Spinal cord (tissue), 10 donors: ENCODE measurements around the gene PRRX1. TPM values are rescaled to one million over a fixed set of nuclear protein-coding genes. Genes with fewer than 3 reads are reported as not detected.

ENCODE experiments used
- DNase-seq, 6 donors: peaks; one replicate each; pipeline versions ENCODE4 v3.0.0 to v3.0.0-alpha.2; 2013 to 2015; ENCODE audit warnings: low spot score in 6 of 6, low read depth in 4 of 6
- H3K27ac ChIP-seq: one replicate; pipeline ENCODE4 v1.5.1; 2013; ENCODE audit warnings: low read depth, low read length, control low read depth
- H3K27me3 ChIP-seq: one replicate; pipeline ENCODE4 v1.6.1; 2013; ENCODE audit warnings: low read length; ENCODE audit not compliant: control insufficient read depth, insufficient read depth
- H3K36me3 ChIP-seq: one replicate; pipeline ENCODE4 v1.6.1; 2013; ENCODE audit warnings: low read length; ENCODE audit not compliant: control insufficient read depth, insufficient read depth
- H3K4me1 ChIP-seq: one replicate; pipeline ENCODE4 v1.6.1; 2013; ENCODE audit warnings: low read length; ENCODE audit not compliant: control insufficient read depth, insufficient read depth
- H3K4me3 ChIP-seq: one replicate; pipeline ENCODE4 v1.5.1; 2013; ENCODE audit warnings: low read depth, low read length, control low read depth
- H3K9me3 ChIP-seq: one replicate; pipeline ENCODE4 v1.6.1; 2013; ENCODE audit warnings: low read length; ENCODE audit not compliant: control insufficient read depth, insufficient read depth
- WGBS: methylation state at CpG from one replicate; pipeline ENCODE4 v1.1.5; 2013; ENCODE audit warnings: missing lambda C conversion rate; ENCODE audit not compliant: insufficient coverage; 5-methylcytosine and 5-hydroxymethylcytosine counted together
- polyA plus RNA-seq, 2 donors: library from polyadenylated mRNA; unstranded; fragments of 120-200 nt; gene quantifications; one replicate each; pipeline ENCODE4 v1.2.1, GENCODE V29; 2013; ENCODE audit not compliant: insufficient read length in 2 of 2
- total RNA-seq, 2 donors: library from RNA; depleted of rRNA in 1 of 2; stranded (reverse); fragments of 120-200 nt in 1 of 2; fragments of >200 nt in 1 of 2; gene quantifications; one replicate each; pipeline versions ENCODE4 v1.2.3 to v1.2.4, GENCODE V29; 2013 to 2014
- donor health status: healthy.

PRRX1 gene
- total and polyA plus RNA-seq, 4 donors: 4.5 to 73.7 (median 36.3) TPM

DNA sequence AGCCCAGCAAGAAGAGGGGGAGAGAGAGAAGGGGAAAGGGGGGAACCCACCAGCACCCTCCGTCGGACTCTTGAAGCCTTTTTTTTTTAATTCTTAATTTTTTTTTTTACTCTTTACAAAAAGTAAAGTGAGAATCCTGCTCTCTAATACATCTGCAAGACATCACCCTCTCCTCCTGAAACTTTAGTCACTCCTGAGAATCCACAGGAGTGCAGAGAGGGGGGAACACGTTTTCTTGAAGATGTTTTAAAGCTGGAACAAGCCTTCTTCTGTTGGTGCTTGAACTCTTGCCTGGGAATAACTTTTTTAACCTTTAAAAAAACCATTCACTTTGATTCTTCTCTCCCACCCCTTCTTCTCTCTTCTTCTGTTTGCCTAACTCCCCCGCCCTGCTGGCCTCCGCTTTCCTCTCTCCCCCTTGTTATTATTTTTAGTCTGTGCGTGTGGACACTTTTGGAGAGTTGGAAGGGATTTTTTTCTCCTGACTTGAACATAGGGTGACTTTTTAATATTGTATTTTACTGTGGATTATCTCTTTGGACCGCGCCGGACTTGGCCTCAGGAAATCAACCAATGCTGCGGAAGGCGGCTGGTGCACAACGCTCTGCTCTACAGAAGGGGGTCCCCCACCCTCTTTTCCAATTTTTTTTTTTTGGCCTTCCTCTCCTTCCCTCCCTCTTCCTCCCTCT is 383 bp upstream of the PRRX1 start:
- peak overlapping the region; percentile 62 for H3K27ac ChIP-seq
- no peaks in the 10 kb centered on the region for H3K36me3 ChIP-seq
- DNase-seq: peak in 1 of 6 donors; percentile 43
- no peaks in the 10 kb centered on the region for H3K9me3 ChIP-seq
- 0% methylated on average over 1 of the region's 12 CpGs for whole genome bisulfite sequencing
- peaks cover 99% of the 10 kb centered on the region for H3K27me3 ChIP-seq
- H3K4me1 ChIP-seq: peaks cover 58% of the 10 kb centered on the region
- H3K4me3 ChIP-seq: peak overlapping the region; percentile 66

DNA sequence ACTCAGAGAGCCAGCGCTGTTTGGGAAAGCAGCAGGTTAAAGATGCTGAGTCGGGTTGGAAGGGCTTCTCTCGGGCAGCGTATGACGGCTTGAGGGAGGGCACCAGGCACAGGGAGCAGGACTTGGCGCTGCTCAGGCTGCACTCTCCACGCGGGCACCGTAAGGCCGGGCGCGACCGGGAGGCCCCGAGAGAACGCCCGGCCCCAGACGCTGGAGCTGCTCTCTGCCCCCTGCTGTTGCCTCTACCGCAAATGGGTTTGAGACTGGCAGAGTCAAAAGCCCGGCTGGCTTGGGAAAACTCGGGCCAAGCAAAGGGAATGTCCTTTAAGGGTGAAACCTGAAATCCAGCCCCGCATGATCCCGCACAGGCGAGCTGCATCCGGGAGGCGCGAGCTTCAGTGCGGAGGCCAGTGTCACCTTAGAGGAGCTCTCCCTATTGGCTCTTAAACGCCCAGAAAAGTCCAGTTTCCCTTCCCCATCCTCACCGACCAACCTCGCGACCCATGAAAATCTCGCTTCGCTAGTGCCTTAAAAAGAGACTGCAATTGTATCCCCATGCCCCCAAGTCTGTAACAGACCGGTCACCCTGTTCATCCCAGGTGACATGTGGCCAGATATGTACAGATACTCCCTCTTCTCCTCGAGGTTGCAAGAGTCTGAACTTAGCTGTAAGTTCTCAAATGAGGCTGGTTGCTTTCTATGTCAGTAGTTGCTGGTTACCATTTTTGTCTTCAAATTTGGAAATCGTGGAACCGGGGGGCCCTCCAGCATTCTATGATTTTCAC is 1.1 kb downstream of the PRRX1 start:
- Histone ChIP-seq H3K36me3 (no peaks in the 10 kb centered on the region), H3K27ac (peak overlapping the region; percentile 82), H3K4me3 (peak overlapping the region; percentile 66), H3K4me1 (peaks cover 58% of the 10 kb centered on the region), H3K9me3 (no peaks in the 10 kb centered on the region), H3K27me3 (peaks cover 100% of the 10 kb centered on the region)
- 7% methylated on average over 36 of the region's 37 CpGs for WGBS
- DNase-seq: peak in 1 of 6 donors; percentile 49

DNA sequence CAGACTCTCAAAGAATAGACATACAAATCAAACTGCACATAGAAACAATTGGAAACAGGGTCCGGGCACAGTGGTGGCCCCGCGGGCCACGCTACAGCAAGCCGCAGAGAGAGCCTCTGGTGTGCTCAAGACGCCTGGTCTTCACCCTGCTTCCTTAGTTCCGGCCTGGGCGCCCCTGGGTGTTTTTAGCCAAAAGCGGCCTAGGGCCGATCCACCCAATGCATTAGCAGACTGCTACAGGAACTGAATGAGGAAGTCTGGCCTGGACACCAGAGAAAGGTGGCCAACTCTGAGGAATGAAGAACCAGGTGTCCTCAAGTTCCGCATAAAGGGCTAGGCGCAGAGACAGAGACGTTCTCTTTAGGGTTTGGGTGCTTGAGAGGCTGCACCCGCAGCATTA is 1.7 kb downstream of the PRRX1 start:
- H3K9me3 ChIP-seq: no peaks in the 10 kb centered on the region
- peak overlapping the region; percentile 82 for H3K27ac ChIP-seq
- peaks cover 100% of the 10 kb centered on the region for H3K27me3 ChIP-seq
- DNase-seq: peak in 2 of 6 donors; percentile 6 to 16
- H3K4me1 ChIP-seq: peaks cover 52% of the 10 kb centered on the region
- 36% methylated on average over 14 of the region's 14 CpGs for WGBS
- H3K36me3 ChIP-seq: no peaks in the 10 kb centered on the region
- peak overlapping the region; percentile 66 for H3K4me3 ChIP-seq

DNA sequence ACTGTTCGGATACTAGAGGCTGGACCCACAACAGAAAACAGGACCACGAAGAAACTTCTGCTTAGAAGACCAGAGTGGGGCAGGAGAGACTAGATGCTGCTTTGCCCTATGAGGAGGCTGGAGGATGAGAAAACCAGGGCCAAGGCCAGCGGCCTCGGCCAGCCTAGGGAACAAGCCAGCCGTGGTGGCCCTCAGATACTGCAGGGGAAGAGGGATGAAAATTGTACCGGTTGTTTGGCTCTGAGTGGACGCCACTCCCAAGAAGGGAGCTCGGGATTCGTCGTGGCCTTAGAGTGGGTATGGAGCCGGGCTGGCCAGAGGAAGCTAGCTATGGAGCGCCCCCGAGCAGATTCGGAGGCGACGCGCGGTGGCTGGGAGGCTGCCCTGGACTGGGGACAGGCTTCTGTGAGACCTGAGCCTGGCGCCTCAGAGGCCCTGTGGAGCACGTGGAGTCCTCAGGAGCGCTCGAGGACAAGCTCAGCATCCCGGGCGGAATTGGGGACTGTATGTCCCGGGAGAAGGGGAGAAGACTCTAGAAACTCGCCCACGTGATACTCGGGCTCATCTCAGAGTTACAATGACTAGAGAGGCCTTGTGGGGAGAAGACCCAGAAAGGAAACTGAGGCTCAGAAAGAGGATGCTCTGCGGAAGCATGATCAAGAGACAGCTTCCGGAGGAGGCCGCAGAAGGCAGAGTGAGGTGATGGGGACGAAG is 2.8 kb downstream of the PRRX1 start:
- Histone ChIP-seq H3K9me3 (no peaks in the 10 kb centered on the region), H3K36me3 (no peaks in the 10 kb centered on the region), H3K27ac (peak overlapping the region; percentile 52), H3K27me3 (peaks cover 100% of the 10 kb centered on the region), H3K4me1 (peaks cover 45% of the 10 kb centered on the region), H3K4me3 (peak overlapping the region; percentile 4)
- peak in 1 of 6 donors; percentile 11 for DNase-seq
- 24% methylated on average over 29 of the region's 32 CpGs for WGBS

DNA sequence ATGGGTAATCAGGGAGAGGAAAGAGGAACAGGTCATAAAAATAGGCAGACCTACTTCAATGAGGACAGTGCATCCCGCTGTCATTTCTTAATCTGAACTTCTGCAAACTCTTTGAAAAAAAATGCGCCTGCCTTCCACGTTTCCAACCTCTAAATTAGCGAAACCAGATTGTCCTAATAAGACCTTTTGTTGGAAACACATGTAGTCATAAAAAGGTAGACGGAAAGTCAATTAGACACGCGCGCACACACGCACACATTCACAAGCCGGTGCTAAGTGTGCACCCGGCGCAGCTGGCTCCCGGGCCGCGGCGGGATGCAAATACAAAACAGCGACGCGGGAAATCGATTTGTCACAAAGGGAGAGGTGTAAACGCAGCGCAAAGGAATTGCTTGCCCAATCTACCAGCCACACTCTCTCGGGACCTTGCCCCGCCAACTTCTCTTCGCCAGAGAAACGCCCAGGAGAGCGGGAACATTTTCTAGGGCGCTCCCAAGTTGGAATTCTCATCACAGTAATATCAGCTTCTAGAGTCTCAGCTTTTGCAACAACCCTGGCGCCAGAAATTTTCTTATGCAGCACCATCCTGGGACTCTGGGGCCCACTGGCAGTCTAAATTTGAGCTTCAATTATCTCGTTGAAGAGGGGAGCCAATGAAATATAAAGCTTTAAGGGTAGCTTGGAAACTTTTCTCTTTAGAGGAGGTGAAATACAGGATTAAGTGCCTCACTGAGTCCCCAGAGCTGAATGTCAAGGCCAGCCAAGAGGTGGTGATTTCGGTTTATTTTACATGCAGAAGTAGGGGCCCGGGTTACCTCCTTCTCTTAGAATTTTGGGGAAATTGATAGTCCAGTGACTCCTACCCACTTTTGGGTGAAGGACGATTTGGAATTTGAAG is 4.5 kb downstream of the PRRX1 start:
- Histone ChIP-seq H3K4me3 (peak overlapping the region; percentile 2), H3K36me3 (no peaks in the 10 kb centered on the region), H3K27me3 (peaks cover 98% of the 10 kb centered on the region), H3K4me1 (peaks cover 37% of the 10 kb centered on the region), H3K9me3 (no peaks in the 10 kb centered on the region), H3K27ac (peak overlapping the region; percentile 40)
- peak in 2 of 6 donors; percentile 40 to 49 for DNase-seq
- 7% methylated on average over 27 of the region's 33 CpGs for WGBS

DNA sequence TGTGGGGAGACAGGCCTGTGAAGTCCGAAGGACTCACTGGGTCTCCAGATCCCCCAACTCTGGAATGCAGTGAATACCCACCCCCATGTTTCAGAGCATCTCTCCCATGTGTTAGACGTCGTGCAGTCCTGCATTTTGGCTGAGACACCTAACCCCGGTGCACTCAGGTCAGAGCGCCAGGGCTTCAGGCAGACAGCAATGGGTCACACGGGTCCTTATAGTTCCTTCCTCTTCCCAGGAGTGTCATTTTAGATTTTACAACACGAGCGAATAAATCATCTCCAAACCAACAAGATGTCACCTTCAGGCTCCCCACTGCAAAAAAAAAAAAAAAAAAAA is 5.1 kb downstream of the PRRX1 start:
- DNase-seq: no peak
- no peaks in the 10 kb centered on the region for H3K36me3 ChIP-seq
- H3K9me3 ChIP-seq: no peaks in the 10 kb centered on the region
- no peak overlapping the region for H3K4me3 ChIP-seq
- peaks cover 32% of the 10 kb centered on the region for H3K4me1 ChIP-seq
- peak overlapping the region; percentile 40 for H3K27ac ChIP-seq
- WGBS: 21% methylated on average over 6 of the region's 8 CpGs
- H3K27me3 ChIP-seq: peaks cover 97% of the 10 kb centered on the region

DNA sequence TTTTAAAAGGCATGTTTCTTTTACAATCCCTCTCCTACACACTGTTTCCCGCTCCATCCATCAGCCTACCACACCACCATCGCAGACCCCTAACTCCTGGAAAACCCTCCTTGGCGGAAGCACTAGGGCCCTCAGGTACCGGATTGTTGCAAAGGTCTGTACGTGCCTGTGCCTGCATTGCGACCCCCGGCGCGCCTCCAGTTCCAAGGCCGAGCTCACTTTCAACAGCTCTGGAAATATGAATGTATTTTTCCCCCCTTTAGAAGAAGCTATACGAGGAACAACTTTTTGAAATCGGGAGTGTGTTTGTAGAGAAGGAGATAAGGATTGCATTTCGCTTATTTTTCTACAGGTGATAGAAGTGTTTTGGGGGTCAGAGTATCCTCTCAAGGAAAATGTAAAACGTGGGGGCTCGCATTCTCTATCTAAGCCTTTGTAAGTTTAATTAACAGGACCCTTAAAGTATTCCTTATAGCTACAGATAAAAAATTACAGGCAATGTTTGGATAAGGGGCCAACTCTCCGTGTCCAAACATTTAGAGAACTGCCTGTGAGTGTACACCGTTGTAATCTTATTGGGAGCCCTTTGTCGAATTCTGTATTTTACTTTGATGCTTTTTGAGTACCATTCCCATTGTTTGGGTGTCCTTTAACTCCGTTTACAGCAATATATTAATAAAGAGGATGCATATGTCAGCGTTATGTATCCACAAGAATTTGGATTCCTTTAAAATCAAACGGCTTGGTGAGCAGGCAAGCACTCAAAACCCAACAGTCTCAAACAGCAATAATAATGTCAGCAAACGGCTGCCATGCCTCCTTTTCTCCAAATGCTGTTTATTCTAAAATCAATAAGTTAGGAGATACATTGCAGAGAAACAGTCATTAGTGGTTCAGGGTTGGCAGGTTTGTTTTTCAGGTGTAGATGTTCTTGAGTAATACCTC is 5.9 kb downstream of the PRRX1 start:
- no peaks in the 10 kb centered on the region for H3K36me3 ChIP-seq
- H3K9me3 ChIP-seq: no peaks in the 10 kb centered on the region
- H3K27ac ChIP-seq: no peak overlapping the region
- WGBS: 38% methylated on average over 4 of the region's 22 CpGs
- peak in 1 of 6 donors; percentile 43 for DNase-seq
- H3K4me1 ChIP-seq: peaks cover 24% of the 10 kb centered on the region
- no peak overlapping the region for H3K4me3 ChIP-seq
- H3K27me3 ChIP-seq: peaks cover 91% of the 10 kb centered on the region

DNA sequence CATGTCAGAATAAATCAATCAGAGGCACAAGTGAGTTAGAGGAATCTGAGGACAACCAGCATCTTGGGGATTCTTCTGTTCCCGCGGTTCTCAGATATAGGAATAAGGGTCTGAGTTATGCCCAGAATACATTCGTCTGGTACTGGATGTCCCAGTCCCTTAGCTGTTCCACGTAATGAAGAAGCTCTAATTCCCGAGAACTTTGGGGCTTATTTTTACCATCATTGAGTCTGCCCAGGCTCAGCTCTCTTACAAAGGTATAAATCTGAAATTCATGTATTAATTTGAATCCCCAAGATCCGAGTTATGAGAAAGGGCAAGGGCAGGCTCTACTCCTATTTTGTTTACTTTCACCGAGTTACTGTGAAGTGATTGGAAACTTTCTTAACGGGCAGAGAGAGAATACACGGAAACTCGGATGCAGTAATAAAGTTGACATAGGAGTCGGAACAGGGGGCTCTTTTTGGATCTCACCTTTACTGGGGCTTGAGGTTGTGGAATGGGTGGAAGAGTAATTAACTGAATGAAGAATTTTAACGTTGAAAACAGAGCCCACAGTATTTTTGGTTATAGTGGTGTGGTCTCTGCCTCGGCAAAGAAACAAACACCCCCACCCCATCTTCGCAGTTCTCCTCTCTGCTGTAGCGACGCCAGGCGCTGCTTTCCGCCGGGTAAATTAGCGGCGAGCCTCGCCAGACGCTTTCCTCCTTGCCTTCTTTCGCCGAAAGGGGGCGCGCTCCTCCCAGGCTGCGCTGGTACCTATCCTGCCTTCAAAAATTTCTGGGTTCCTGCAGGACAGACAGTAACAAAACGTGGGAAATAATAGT is 7.1 kb downstream of the PRRX1 start:
- 5% methylated on average over 26 of the region's 29 CpGs for WGBS
- Histone ChIP-seq H3K27me3 (peaks cover 83% of the 10 kb centered on the region), H3K4me3 (no peak overlapping the region), H3K4me1 (peaks cover 20% of the 10 kb centered on the region), H3K27ac (no peak overlapping the region), H3K36me3 (no peaks in the 10 kb centered on the region), H3K9me3 (no peaks in the 10 kb centered on the region)
- peak in 2 of 6 donors; percentile 65 to 69 for DNase-seq
